Prostate gland (tissue), 2 donors: ENCODE measurements around the gene SEC24D. TPM values are rescaled to one million over a fixed set of nuclear protein-coding genes. Genes with fewer than 3 reads are reported as not detected.
A peak's percentile ranks its signal among the peaks of the same experiment; 100 is the strongest.

Experiments used
- DNase-seq: peaks from one replicate; pipeline ENCODE4 v3.0.0-alpha.2; 2019; ENCODE audit warnings: low spot score
- H3K27ac ChIP-seq, 2 donors: fragments of 200-600 bp; sonication (generic); 2 replicates each; pipeline ENCODE4 v1.5.1; 2017 to 2019
- H3K27me3 ChIP-seq: fragments of 200-600 bp; sonication (generic); replicated peaks from 2 replicates; pipeline ENCODE4 v1.5.1; 2019; ENCODE audit not compliant: insufficient read depth
- H3K36me3 ChIP-seq, 2 donors: fragments of 200-600 bp; sonication (generic); 1 replicate in 1 of 2; 2 replicates in 1 of 2; pipeline versions ENCODE4 v1.5.1 to v1.8.1; 2017 to 2019
- H3K4me1 ChIP-seq: fragments of 200-600 bp; sonication (generic); replicated peaks from 2 replicates; pipeline ENCODE4 v1.5.1; 2019
- H3K4me3 ChIP-seq, 2 donors: fragments of 200-600 bp; sonication (generic); 2 replicates each; pipeline ENCODE4 v1.5.1; 2017 to 2019
- H3K9me3 ChIP-seq: fragments of 200-600 bp; sonication (generic); 2 replicates; pipeline ENCODE4 v1.5.1; 2017
- CTCF ChIP-seq, 4 experiments: fragments of 200-600 bp in 2 of 4; fragments of 450-650 bp in 2 of 4; sonication (generic) in 2 of 4; IDR thresholded peaks; 1 replicate in 3 of 4; 2 replicates in 1 of 4; pipeline ENCODE4 v1.5.1; 2016 to 2019; ENCODE audit warnings: antibody characterized with exemption in 4 of 4, mild to moderate bottlenecking in 2 of 4, moderate library complexity in 2 of 4
- POLR2A ChIP-seq: fragments of 450-650 bp; IDR thresholded peaks from one replicate; pipeline ENCODE4 v1.6.1; 2016; ENCODE audit warnings: antibody characterized with exemption, mild to moderate bottlenecking
- POLR2AphosphoS5 ChIP-seq: sonication (generic); formaldehyde crosslinking; IDR thresholded peaks from one replicate; pipeline ENCODE4 v1.6.1; 2017; ENCODE audit warnings: antibody characterized with exemption
- WGBS: methylation state at CpG from one replicate; pipeline ENCODE4 v1.1.5; 2018; 5-methylcytosine and 5-hydroxymethylcytosine counted together
- intact Hi-C: fragments of 100-400 bp; cut with DNase I; formaldehyde crosslinking; loops from one replicate; pipeline ENCODE4 v1.14.2; 2022
- total RNA-seq, 2 donors: library from RNA; depleted of rRNA; stranded (reverse); fragments of >200 nt; gene quantifications; one replicate each; pipeline ENCODE4 v1.1.0, GENCODE V29; 2016

SEC24D gene
- total RNA-seq, 2 donors from 2014 or later, result 31.5 to 34.9 TPM

GRCh38 chr4:118762730-118763477, 73.0 kb downstream of the SEC24D start:
- H3K4me1 ChIP-seq, result peaks cover 4% of the 10 kb centered on the region
- intact Hi-C loops, result no loop called here
- TF ChIP-seq POLR2AphosphoS5 (no peak), CTCF (IDR thresholded peaks at IDR 0.05) (no peak), POLR2A (no peak)
- no peaks in the 10 kb centered on the region for H3K36me3 ChIP-seq
- peak overlapping the region; percentile 70 to 80 for H3K27ac ChIP-seq
- DNase-seq, result no peak
- H3K4me3 ChIP-seq, result no peak overlapping the region
- WGBS, result 36% methylated on average over 3 of the region's 3 CpGs
- H3K9me3 ChIP-seq, result no peaks in the 10 kb centered on the region
- H3K27me3 ChIP-seq, result no peaks in the 10 kb centered on the region

- TF ChIP-seq CTCF (IDR thresholded peaks at IDR 0.05) (no peak), POLR2A (no peak), POLR2AphosphoS5 (no peak)
- no peaks in the 10 kb centered on the region for H3K9me3 ChIP-seq
- WGBS, result 38% methylated on average over 5 of the region's 5 CpGs
- peak overlapping the region; percentile 70 to 80 for H3K27ac ChIP-seq
- H3K36me3 ChIP-seq, result no peaks in the 10 kb centered on the region
- no peak overlapping the region for H3K4me3 ChIP-seq
- DNase-seq, result no peak
- no peaks in the 10 kb centered on the region for H3K27me3 ChIP-seq
- peaks cover 4% of the 10 kb centered on the region for H3K4me1 ChIP-seq
- intact Hi-C loops, result no loop called here
These were observed 73.8 kb downstream of the SEC24D start for GRCh38 chr4:118762155-118762554.

GRCh38 chr4:118761397-118762016, 74.4 kb downstream of the SEC24D start:
- no peaks in the 10 kb centered on the region for H3K36me3 ChIP-seq
- no peaks in the 10 kb centered on the region for H3K9me3 ChIP-seq
- DNase-seq, result no peak
- H3K4me3 ChIP-seq, result no peak overlapping the region
- no peaks in the 10 kb centered on the region for H3K27me3 ChIP-seq
- H3K4me1 ChIP-seq, result peaks cover 4% of the 10 kb centered on the region
- 35% methylated on average over 2 of the region's 2 CpGs for WGBS
- peak overlapping the region; percentile 70 to 80 for H3K27ac ChIP-seq
- no peak for TF ChIP-seq POLR2A
- no peak for TF ChIP-seq CTCF (IDR thresholded peaks at IDR 0.05)
- TF ChIP-seq POLR2AphosphoS5, result no peak
- intact Hi-C loops, result no loop called here

- intact Hi-C loops, result no loop called here
- H3K36me3 ChIP-seq, result no peaks in the 10 kb centered on the region
These were observed 75.4 kb downstream of the SEC24D start for GRCh38 chr4:118760493-118760892.

More at GRCh38 chr4:118760493-118760892, 75.4 kb downstream of the SEC24D start:
- TF ChIP-seq POLR2A (no peak), POLR2AphosphoS5 (no peak), CTCF (IDR thresholded peaks at IDR 0.05) (no peak)
- Histone ChIP-seq H3K4me1 (peaks cover 4% of the 10 kb centered on the region), H3K27me3 (no peaks in the 10 kb centered on the region), H3K4me3 (no peak overlapping the region), H3K9me3 (no peaks in the 10 kb centered on the region), H3K27ac (peak overlapping the region; percentile 37 to 70)
- 98% methylated on average over 5 of the region's 5 CpGs for WGBS
- DNase-seq, result no peak
